KMS-11 (cell line): ENCODE results near the gene C17orf114.

Source experiments
- H2AFZ ChIP-seq: fragments of 200-600 bp; sonication (generic); 2 replicates; pipeline ENCODE4 v1.6.1; 2016; ENCODE audit warnings: antibody characterized with exemption, mixed run types, low read depth
- H3K27ac ChIP-seq: fragments of 200-600 bp; sonication (generic); 2 replicates; pipeline ENCODE4 v1.6.1; 2016; ENCODE audit warnings: mild to moderate bottlenecking, mixed run types
- H3K27me3 ChIP-seq: fragments of 200-600 bp; sonication (generic); 2 replicates; pipeline ENCODE4 v1.6.1; 2017; ENCODE audit warnings: mild to moderate bottlenecking, low read depth, mixed run types, moderate library complexity; ENCODE audit not compliant: insufficient read depth
- H3K36me3 ChIP-seq: fragments of 200-600 bp; sonication (generic); 2 replicates; pipeline ENCODE4 v1.6.1; 2017; ENCODE audit warnings: mild to moderate bottlenecking, mixed run types; ENCODE audit not compliant: insufficient read depth
- H3K4me1 ChIP-seq: fragments of 200-600 bp; sonication (generic); 2 replicates; pipeline ENCODE4 v1.6.1; 2016; ENCODE audit warnings: mild to moderate bottlenecking, low read depth, mixed run types; ENCODE audit not compliant: poor library complexity, severe bottlenecking
- H3K4me2 ChIP-seq: fragments of 200-600 bp; sonication (generic); 2 replicates; pipeline ENCODE4 v1.7.0; 2016; ENCODE audit warnings: mild to moderate bottlenecking, mixed run types
- H3K4me3 ChIP-seq: fragments of 200-600 bp; sonication (generic); IDR thresholded peaks from 2 replicates; pipeline ENCODE4 v1.6.1; 2017; ENCODE audit warnings: low read depth, low read length, mixed read lengths; ENCODE audit not compliant: insufficient read depth
- H3K79me2 ChIP-seq: fragments of 200-600 bp; sonication (generic); 2 replicates; pipeline ENCODE4 v1.6.1; 2016; ENCODE audit warnings: low read depth, mixed run types; ENCODE audit not compliant: insufficient read depth
- H3K9ac ChIP-seq: fragments of 200-600 bp; sonication (generic); 2 replicates; pipeline ENCODE4 v1.6.1; 2016; ENCODE audit warnings: mild to moderate bottlenecking, mixed run types
- H4K20me1 ChIP-seq: fragments of 200-600 bp; sonication (generic); 2 replicates; pipeline ENCODE4 v1.6.1; 2016; ENCODE audit warnings: mild to moderate bottlenecking, mixed run types; ENCODE audit not compliant: insufficient read depth
- TF ChIP-seq, protein P1 (sequence below): fragments of 200-600 bp; sonication (generic); conservative IDR thresholded peaks from 2 replicates; pipeline ENCODE4 v1.6.1; 2017; ENCODE audit warnings: low read depth, mild to moderate bottlenecking, antibody characterized with exemption, low read length, moderate library complexity, mixed read lengths

Gene C17orf114

DNA sequence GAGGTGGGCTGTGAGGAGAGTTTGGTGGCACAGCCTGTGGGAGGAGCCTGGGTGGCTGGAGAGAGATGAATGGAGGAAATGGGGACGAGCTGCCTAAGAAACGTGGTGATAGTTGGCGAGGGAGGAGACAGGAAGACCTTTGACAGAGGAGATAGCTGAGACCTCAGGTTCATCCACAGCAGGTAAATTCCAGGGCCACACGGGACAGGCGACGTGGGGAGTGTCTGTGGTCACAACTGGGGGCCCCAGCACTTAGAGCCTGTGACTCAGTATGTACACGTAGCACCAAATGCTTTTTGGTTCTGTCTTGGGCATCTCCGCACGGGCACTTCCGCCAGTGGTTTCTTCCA, 38.7 kb upstream of the C17orf114 start:
- H2AFZ ChIP-seq = no peak overlapping the region
- H3K27me3 ChIP-seq = no peaks in the 10 kb centered on the region
- H3K9ac ChIP-seq = no peak overlapping the region
- TF ChIP-seq, protein P1, sequence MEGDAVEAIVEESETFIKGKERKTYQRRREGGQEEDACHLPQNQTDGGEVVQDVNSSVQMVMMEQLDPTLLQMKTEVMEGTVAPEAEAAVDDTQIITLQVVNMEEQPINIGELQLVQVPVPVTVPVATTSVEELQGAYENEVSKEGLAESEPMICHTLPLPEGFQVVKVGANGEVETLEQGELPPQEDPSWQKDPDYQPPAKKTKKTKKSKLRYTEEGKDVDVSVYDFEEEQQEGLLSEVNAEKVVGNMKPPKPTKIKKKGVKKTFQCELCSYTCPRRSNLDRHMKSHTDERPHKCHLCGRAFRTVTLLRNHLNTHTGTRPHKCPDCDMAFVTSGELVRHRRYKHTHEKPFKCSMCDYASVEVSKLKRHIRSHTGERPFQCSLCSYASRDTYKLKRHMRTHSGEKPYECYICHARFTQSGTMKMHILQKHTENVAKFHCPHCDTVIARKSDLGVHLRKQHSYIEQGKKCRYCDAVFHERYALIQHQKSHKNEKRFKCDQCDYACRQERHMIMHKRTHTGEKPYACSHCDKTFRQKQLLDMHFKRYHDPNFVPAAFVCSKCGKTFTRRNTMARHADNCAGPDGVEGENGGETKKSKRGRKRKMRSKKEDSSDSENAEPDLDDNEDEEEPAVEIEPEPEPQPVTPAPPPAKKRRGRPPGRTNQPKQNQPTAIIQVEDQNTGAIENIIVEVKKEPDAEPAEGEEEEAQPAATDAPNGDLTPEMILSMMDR = no peak
- H3K4me1 ChIP-seq = no peaks in the 10 kb centered on the region
- H3K79me2 ChIP-seq = no peaks in the 10 kb centered on the region
- no peak overlapping the region for H3K4me2 ChIP-seq
- H4K20me1 ChIP-seq = no peaks in the 10 kb centered on the region
- no peak overlapping the region for H3K27ac ChIP-seq
- H3K4me3 ChIP-seq = no peak overlapping the region
- no peaks in the 10 kb centered on the region for H3K36me3 ChIP-seq

DNA sequence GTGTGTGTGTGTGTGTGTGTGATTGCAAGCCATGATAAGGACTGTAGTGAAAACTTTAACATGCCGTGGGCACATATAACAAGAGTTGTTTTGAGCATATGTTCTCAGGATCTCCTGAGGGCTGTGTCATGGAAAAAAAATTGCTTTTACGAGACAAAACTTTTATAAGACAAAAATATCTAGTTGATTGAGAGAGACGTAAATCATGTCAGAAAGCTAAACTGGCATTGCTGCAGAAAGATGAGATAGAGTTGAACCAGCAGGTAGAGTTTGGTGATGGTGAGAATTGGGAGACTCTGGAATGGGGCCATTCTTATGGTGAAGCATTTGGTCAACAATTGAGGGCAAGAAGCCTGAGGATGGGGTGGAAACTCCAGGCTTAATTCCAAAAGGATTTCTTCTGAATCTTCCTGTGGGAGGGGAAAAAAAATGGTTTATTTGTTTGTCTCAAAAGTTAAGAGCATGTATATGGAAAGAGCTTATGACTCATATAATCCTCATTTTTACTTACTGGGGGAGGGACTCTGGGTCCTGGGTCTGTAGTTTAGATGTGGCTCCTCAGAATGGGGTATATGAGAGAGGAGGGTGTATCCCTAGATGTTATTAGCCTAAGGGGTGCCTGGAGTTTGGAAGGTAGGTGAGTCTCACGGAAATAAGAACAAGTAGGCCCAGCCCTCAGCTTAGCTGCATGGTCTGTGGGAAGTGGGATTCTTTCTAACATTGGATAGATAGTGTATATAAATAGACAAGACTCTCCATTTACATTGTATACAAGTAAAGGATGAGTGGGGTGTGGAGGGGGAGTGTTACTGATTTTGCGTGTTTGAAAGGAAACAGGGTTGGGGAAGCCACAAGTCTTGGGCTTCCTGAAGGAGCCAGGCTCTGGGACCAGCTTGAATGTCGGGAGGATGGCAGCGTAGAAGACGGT, 38.1 kb upstream of the C17orf114 start:
- Histone ChIP-seq H3K9ac (no peak overlapping the region), H2AFZ (no peak overlapping the region), H3K27ac (no peak overlapping the region), H3K36me3 (no peaks in the 10 kb centered on the region), H3K4me3 (no peak overlapping the region), H3K4me2 (no peak overlapping the region), H3K79me2 (no peaks in the 10 kb centered on the region), H3K27me3 (no peaks in the 10 kb centered on the region), H3K4me1 (peaks cover 2% of the 10 kb centered on the region), H4K20me1 (no peaks in the 10 kb centered on the region)
- TF ChIP-seq, protein P1 = no peak

DNA sequence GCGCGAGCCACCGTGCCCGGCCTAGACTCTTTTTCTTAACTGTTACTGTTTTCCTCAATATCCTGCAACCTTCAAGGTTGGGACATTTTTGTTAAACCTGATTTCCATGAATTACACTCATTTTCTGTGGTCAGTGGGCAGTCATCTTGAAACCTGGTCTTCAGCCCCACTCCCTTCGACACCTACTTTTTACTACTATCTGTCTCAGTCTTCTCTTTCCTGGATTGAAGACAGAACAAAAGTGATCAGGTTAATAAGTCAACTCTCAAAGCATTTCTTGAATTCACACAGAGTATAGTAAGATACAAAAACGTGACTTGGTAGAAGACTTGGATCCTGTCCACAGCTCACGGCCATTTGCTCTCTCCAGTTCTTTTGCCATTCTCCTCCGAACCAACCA, 37.1 kb upstream of the C17orf114 start:
- Histone ChIP-seq H3K9ac (no peak overlapping the region), H4K20me1 (no peaks in the 10 kb centered on the region), H3K27ac (no peak overlapping the region), H3K36me3 (no peaks in the 10 kb centered on the region), H3K4me1 (peaks cover 7% of the 10 kb centered on the region), H3K27me3 (no peaks in the 10 kb centered on the region), H2AFZ (no peak overlapping the region), H3K4me2 (no peak overlapping the region), H3K4me3 (no peak overlapping the region), H3K79me2 (no peaks in the 10 kb centered on the region)
- TF ChIP-seq, protein P1 = no peak

GRCh38 chr17:4838309-4838785, 36.2 kb upstream of the C17orf114 start:
- no peak overlapping the region for H3K4me3 ChIP-seq
- H3K27ac ChIP-seq = no peak overlapping the region
- H3K4me2 ChIP-seq = no peak overlapping the region
- H3K27me3 ChIP-seq = no peaks in the 10 kb centered on the region
- H4K20me1 ChIP-seq = no peaks in the 10 kb centered on the region
- no peaks in the 10 kb centered on the region for H3K79me2 ChIP-seq
- peaks cover 7% of the 10 kb centered on the region for H3K4me1 ChIP-seq
- H3K9ac ChIP-seq = no peak overlapping the region
- TF ChIP-seq, protein P1 = no peak
- no peak overlapping the region for H2AFZ ChIP-seq
- no peaks in the 10 kb centered on the region for H3K36me3 ChIP-seq
